ENCODE results near the gene TEX38.

DNA sequence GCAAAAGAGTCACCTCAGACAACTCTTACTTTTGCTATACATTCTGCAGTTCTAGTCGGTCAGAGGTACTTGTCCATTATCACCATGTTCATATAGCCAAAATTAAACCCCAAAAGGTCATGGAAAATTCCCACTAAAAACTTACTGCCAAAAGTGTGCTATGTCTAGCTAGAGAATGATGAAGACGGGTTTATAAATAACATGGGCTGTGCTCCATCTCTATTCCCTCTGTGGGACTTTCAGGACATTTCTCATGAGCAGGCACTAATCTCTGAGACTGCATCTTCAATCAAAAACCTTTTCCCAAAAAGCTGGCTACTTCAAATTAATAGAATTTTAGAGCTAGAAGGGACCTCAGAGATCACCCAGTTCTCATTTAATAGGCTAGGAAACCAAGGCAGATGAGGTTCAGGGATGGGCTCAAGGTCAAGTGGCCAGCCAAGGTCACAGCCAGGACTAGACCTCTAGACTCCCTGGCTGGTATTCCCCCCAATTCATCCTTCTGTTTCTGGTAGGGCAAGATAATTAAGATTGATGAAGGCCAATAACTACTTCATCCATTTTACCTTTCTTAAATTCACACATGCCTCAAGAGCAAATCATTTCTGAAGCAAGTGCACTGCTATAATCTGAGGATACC lies 34.1 kb upstream of the TEX38 start:
- TF ChIP-seq POLR2A (IDR thresholded peaks at IDR 0.05), result no peak
- TF ChIP-seq, protein P1, sequence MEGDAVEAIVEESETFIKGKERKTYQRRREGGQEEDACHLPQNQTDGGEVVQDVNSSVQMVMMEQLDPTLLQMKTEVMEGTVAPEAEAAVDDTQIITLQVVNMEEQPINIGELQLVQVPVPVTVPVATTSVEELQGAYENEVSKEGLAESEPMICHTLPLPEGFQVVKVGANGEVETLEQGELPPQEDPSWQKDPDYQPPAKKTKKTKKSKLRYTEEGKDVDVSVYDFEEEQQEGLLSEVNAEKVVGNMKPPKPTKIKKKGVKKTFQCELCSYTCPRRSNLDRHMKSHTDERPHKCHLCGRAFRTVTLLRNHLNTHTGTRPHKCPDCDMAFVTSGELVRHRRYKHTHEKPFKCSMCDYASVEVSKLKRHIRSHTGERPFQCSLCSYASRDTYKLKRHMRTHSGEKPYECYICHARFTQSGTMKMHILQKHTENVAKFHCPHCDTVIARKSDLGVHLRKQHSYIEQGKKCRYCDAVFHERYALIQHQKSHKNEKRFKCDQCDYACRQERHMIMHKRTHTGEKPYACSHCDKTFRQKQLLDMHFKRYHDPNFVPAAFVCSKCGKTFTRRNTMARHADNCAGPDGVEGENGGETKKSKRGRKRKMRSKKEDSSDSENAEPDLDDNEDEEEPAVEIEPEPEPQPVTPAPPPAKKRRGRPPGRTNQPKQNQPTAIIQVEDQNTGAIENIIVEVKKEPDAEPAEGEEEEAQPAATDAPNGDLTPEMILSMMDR (IDR thresholded peaks at IDR 0.05), result no peak
